Small intestine (tissue), 7 donors: Measurements from ENCODE around the gene COLQ. TPM values are rescaled to one million over a fixed set of nuclear protein-coding genes. Genes with fewer than 3 reads are reported as not detected.

Experiments used
- DNase-seq, 2 donors: peaks; one replicate each; pipeline versions ENCODE4 v3.0.0 to v3.0.0-alpha.2; 2013
- FAIRE-seq: peaks from 2 replicates; lab custom pipeline; 2012; peaks lifted over from hg19 to GRCh38; lab: Jason Lieb, UNC
- H3K27ac ChIP-seq, 3 donors: one replicate each; pipeline ENCODE4 v1.5.1; 2013; ENCODE audit warnings: low read length in 2 of 3, mild to moderate bottlenecking in 2 of 3, control low read depth in 1 of 3, inconsistent platforms in 1 of 3, low read depth in 1 of 3, moderate library complexity in 1 of 3
- H3K27me3 ChIP-seq, 3 donors: one replicate each; pipeline ENCODE4 v1.6.1; 2013; ENCODE audit warnings: low read length in 3 of 3, inconsistent platforms in 1 of 3; ENCODE audit not compliant: control insufficient read depth in 3 of 3, insufficient read depth in 3 of 3
- H3K36me3 ChIP-seq, 3 donors: one replicate each; pipeline ENCODE4 v1.6.1; 2013; ENCODE audit warnings: low read length in 3 of 3, inconsistent platforms in 1 of 3, low read depth in 1 of 3, mild to moderate bottlenecking in 1 of 3, moderate library complexity in 1 of 3; ENCODE audit not compliant: control insufficient read depth in 3 of 3, insufficient read depth in 2 of 3
- H3K4me1 ChIP-seq, 3 donors: one replicate each; pipeline ENCODE4 v1.6.1; 2013; ENCODE audit warnings: low read length in 2 of 3, inconsistent platforms in 1 of 3, low read depth in 1 of 3, mild to moderate bottlenecking in 1 of 3, moderate library complexity in 1 of 3; ENCODE audit not compliant: control insufficient read depth in 3 of 3, insufficient read depth in 2 of 3
- H3K4me3 ChIP-seq, 3 donors: one replicate each; pipeline ENCODE4 v1.5.1; 2013; ENCODE audit warnings: low read length in 3 of 3, control low read depth in 1 of 3, inconsistent platforms in 1 of 3, low read depth in 1 of 3, mild to moderate bottlenecking in 1 of 3, moderate library complexity in 1 of 3
- H3K9me3 ChIP-seq, 2 donors: one replicate each; pipeline ENCODE4 v1.6.1; 2013; ENCODE audit warnings: low read depth in 1 of 2, low read length in 1 of 2; ENCODE audit not compliant: control insufficient read depth in 2 of 2, insufficient read depth in 1 of 2
- WGBS, 3 donors: extraction: QIAGEN DNeasy Blood & Tissue Kit; methylation state at CpG; one replicate each; pipeline ENCODE4 v1.1.7; 2013; 5-methylcytosine and 5-hydroxymethylcytosine counted together
- polyA plus RNA-seq, 4 donors: library from polyadenylated mRNA; stranded (reverse) in 3 of 4; unstranded in 1 of 4; fragments of 200-250 nt in 3 of 4; fragments of 120-200 nt in 1 of 4; gene quantifications; one replicate each; pipeline versions ENCODE4 v1.2.1 to v1.2.3, GENCODE V29; 2013
- donor health status: healthy with polysubstance abuse.
- donor health status: control.
- donor health status: control.
- donor health status: Bipolar disorder and iron deficiency.
- donor health status: healthy.

The COLQ gene
- polyA plus RNA-seq, 4 donors: 0.81 to 3.6 (median 2.0) TPM

DNA sequence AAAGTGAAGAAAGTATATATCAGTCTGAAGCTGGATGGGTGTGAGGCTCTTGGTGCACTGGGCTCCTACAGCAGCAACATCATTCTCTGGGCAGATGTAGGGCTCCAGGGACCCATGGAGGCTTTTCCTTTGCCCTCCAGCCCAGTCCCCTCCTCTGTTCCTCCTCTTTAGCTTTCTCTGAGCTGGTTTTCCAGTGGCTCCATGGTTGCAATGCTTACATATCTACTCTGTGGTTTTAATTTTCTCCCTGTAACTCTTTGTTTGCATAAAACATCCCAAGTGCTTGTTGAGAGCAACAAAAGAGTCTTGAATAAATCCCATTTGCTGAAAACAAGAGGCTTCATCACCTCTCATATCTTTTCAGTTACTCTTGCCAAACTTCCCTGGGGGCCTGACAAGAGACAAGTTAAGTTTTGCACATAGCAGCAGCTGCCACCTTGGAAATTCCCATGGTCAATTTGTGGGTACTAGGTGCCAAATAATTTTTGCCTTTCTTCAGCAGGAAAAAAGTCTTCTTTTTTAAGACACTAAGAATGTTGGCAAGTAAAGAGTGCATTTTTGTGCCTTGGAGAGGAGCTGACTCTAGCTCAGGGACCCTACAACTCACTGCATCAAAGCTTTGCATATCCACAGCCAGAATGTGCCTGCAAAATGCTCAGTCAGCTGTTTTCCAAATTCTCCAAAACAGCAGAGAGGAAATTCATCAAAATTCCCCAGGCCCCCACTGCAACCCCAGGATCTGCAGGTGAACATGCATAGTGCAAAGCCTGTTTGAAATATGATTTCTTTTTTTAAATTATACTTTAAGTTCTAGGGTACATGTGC is 41.9 kb downstream of the COLQ start:
- Histone ChIP-seq H3K4me1 (no peaks in the 10 kb centered on the region), H3K27me3 (no peaks in the 10 kb centered on the region), H3K27ac (no peak overlapping the region), H3K9me3 (no peaks in the 10 kb centered on the region), H3K4me3 (no peak overlapping the region), H3K36me3 (no peaks in the 10 kb centered on the region)
- FAIRE-seq: no peak
- DNase-seq: no peak

DNA sequence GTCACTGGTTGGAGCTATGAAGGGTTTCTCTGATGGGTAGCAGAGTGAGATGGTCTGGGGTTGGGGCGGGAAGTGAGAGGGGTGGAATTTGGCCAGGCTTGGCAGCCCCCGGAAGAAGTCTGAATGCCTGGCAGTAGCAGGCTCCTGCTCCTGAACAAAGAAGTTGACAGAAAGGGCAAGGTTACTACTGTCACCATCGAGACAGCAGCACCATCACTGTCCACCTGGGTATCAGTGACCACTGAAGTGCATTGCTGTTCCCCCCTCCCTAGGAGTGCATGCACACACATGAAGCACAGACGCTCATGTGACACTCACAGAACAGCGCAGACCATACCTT is 42.9 kb downstream of the COLQ start:
- FAIRE-seq (no peak), DNase-seq (no peak)
- Histone ChIP-seq H3K36me3 (no peaks in the 10 kb centered on the region), H3K27ac (no peak overlapping the region), H3K9me3 (no peaks in the 10 kb centered on the region), H3K27me3 (no peaks in the 10 kb centered on the region), H3K4me1 (no peaks in the 10 kb centered on the region), H3K4me3 (no peak overlapping the region)
- 87 to 92% (median 91%) methylated on average over 5 of the region's 5 CpGs for WGBS, 3 donors

DNA sequence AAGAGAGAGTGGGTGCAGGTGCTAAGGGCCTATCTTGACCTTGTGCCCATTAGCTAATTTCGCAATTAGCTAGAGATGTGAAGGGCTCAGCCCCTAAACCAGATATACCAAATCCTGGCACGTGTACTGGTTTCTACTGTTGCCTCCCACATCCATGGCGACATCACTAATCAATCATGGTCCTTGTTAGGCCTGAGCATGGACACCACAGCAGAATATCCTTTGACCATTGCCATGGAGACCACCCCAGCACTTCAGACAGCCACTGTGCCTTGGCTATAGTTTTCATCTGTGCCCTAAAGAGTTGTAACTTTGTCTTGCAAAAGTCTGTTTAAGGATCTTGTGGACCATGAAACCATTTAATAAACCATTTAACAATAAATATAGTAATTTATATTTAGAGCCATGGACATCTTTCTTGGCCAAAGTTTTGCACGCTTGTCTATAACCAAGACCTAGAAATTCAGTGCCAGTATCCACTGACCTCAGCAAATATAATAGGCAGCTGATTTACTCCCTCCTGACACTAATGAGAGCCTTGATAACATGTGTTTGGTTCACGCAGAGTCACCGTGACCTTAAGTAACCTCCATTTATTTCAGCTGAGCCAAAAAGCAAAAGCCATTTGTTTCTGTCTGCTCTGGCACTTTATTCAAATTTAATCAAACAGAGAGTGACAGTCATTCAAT is 43.4 kb downstream of the COLQ start:
- H3K4me3 ChIP-seq: no peak overlapping the region
- peaks cover 0 to 2% (median 0%) of the 10 kb centered on the region in 3 donors for H3K36me3 ChIP-seq
- FAIRE-seq: no peak
- H3K27me3 ChIP-seq: no peaks in the 10 kb centered on the region
- no peak overlapping the region for H3K27ac ChIP-seq
- H3K4me1 ChIP-seq: no peaks in the 10 kb centered on the region
- WGBS, 3 donors: 75 to 82% (median 80%) methylated on average over 6 of the region's 6 CpGs
- H3K9me3 ChIP-seq: no peaks in the 10 kb centered on the region
- DNase-seq: no peak

DNA sequence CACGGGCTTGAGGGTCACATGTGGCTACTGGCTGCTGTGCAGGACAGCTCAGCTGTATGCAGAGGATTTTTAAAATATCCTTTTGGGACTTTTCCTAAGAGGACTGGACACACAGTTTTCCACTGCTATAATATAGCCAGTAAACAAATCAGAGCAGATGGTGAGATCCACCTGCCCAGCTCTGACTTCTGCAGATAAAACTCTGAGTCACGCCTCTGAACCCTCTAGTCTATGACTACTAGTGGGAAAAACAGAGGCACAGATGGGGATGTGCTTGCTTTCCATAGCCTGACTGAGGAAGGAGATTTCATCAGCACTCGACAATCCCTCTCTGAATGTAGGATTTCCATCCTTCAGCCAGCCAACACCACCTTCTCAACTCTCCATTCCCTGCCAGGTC is 45.1 kb downstream of the COLQ start:
- no peak for FAIRE-seq
- Histone ChIP-seq H3K9me3 (no peaks in the 10 kb centered on the region), H3K27me3 (no peaks in the 10 kb centered on the region), H3K4me3 (no peak overlapping the region), H3K4me1 (no peaks in the 10 kb centered on the region), H3K27ac (no peak overlapping the region), H3K36me3 (peaks cover 0 to 2% (median 0%) of the 10 kb centered on the region in 3 donors)
- WGBS, 3 donors: 67 to 76% (median 70%) methylated on average over 3 of the region's 3 CpGs
- DNase-seq: no peak

DNA sequence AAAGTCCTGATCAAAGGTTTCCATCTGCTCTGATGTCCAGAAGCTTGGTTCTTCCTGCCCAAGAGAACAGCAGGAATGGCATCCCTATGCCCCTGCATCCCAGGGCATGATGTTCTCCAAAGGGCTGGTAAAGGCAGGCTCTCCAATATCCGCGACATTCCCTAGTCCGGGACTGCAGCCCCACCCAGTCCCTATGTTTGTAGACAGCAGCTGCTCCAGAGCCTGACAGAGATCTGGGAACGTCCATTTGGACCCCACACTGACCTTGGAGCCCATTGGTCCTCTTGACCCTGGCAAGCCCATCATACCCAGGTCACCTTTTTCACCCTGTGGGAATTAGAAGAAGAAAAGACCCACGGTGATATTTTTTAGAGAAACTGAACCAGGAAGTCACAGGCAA is 46.3 kb downstream of the COLQ start:
- no peak for FAIRE-seq
- no peaks in the 10 kb centered on the region for H3K27me3 ChIP-seq
- H3K4me1 ChIP-seq: no peaks in the 10 kb centered on the region
- no peaks in the 10 kb centered on the region for H3K9me3 ChIP-seq
- DNase-seq: no peak
- H3K36me3 ChIP-seq: peaks cover 0 to 2% (median 0%) of the 10 kb centered on the region in 3 donors
- WGBS, 3 donors: 36 to 54% (median 53%) methylated on average over 5 of the region's 5 CpGs
- H3K4me3 ChIP-seq: no peak overlapping the region
- H3K27ac ChIP-seq: no peak overlapping the region

DNA sequence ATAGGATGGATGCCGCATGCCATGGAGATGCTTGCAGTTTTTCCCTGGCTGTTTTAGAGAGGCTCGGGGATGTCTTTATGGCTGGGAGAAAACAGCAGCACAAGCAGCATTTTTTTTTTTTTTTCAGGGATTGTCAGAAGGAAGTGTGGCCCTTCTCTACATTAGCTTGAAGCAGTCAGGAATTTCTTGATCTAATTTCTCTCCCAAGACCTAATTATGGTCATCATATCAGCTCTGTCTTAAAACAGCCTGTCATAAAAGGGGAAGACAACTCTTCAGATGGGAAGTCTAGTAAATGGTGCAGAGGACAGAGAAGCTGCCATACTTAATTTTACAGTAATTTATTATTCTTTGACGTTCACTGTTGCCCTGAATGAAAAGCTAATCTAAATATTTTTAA is 49.6 kb downstream of the COLQ start:
- Histone ChIP-seq H3K27me3 (no peaks in the 10 kb centered on the region), H3K4me1 (no peaks in the 10 kb centered on the region), H3K4me3 (no peak overlapping the region), H3K27ac (no peak overlapping the region), H3K9me3 (no peaks in the 10 kb centered on the region), H3K36me3 (peaks cover 0 to 2% (median 0%) of the 10 kb centered on the region in 3 donors)
- DNase-seq (no peak), FAIRE-seq (no peak)
- 83 to 89% (median 88%) methylated on average over 3 of the region's 3 CpGs for WGBS, 3 donors

DNA sequence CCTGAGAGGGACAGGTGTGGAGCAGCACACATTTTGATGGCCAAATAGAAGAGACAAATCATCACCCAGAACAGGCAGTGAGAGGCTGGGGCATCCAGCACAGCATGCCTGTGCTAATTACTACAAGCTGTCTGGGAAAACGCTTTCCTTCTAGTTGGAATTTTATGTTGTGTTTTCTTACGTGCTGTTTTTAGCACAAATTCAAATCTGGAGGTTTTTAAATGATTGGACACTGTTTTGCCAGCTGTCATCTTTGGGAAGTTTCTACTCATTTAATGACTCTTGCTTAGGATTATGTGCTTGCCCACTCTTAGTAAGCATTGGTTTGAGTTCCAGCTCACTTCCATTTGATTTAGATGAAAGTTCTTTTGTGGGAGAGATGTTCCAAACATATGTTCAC is 50.7 kb downstream of the COLQ start:
- H3K27me3 ChIP-seq: no peaks in the 10 kb centered on the region
- H3K9me3 ChIP-seq: no peaks in the 10 kb centered on the region
- no peak overlapping the region for H3K4me3 ChIP-seq
- FAIRE-seq: no peak
- H3K4me1 ChIP-seq: no peaks in the 10 kb centered on the region
- H3K36me3 ChIP-seq: peaks cover 0 to 2% (median 0%) of the 10 kb centered on the region in 3 donors
- WGBS, 3 donors: 88 to 95% (median 92%) methylated on average over 2 of the region's 2 CpGs
- no peak overlapping the region for H3K27ac ChIP-seq
- no peak for DNase-seq

DNA sequence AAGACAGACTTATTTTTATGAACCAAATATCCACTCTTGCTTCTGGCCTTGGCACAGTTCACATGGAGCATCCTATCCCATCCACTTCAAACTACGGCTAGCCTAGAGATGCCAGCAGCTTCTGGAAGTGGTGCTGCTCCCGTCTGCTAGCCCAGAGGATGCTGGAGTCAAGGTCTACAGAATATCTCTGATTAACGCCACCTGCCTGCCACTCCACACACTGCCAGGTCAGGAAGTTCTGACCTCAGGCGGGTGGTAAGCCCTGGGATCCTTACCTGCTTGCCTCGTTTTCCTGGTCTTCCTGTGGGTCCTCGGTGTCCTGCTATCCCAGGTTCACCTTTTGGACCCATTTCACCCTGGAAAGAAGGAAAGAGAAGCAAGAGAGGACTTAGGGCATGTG is 51.2 kb downstream of the COLQ start:
- FAIRE-seq (no peak), DNase-seq (peak in 1 of 2 donors; percentile 8)
- H3K27ac ChIP-seq: no peak overlapping the region
- no peaks in the 10 kb centered on the region for H3K9me3 ChIP-seq
- WGBS, 3 donors: 67 to 80% (median 74%) methylated on average over 6 of the region's 6 CpGs
- no peak overlapping the region for H3K4me3 ChIP-seq
- no peaks in the 10 kb centered on the region for H3K4me1 ChIP-seq
- peaks cover 0 to 2% (median 0%) of the 10 kb centered on the region in 3 donors for H3K36me3 ChIP-seq
- H3K27me3 ChIP-seq: no peaks in the 10 kb centered on the region
